ENCODE results near the gene HTRA3.
"Not testable (repeated sequence)": the region's sequence is repeated elsewhere in the genome, so short reads cannot be mapped to it uniquely, and the experiment has no call there.

HTRA3 gene

DNA sequence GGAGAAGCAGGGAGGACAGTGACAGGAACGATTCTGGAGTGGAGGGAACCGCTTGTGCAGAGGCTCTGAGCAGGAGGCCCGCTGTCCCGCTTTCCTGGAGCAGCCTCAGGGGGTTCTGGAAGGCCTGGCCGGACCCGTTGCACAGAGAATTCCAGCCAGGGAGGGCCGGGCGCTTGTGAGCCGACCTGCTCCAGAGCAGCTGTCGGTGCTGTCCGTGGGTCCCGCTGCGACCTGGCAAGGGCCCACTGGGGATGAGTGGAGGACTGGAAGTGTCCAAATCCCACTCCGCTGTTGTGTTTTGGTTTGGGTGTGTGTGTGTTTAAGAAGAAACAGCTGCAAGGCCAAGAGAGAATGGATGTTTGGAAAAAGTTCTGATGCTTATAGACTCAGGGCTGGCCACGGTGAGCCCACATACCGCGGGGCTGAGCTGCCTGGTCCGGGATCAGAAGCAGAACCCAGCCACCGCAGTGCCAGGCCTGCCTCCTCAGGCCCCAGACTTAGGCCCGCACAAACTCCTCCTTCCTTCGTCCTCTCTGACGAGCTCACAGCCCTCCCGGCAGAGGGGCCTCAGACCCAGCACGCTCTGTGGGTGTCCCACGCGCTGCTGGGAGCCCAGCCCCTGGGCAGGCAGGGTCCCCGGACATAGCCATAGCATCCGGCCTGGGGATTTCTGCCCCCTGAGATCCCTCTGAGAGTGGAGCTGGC is 73.9 kb downstream of the HTRA3 start:
- no peak for DNase-seq (ENCODE audit: low spot score)

DNA sequence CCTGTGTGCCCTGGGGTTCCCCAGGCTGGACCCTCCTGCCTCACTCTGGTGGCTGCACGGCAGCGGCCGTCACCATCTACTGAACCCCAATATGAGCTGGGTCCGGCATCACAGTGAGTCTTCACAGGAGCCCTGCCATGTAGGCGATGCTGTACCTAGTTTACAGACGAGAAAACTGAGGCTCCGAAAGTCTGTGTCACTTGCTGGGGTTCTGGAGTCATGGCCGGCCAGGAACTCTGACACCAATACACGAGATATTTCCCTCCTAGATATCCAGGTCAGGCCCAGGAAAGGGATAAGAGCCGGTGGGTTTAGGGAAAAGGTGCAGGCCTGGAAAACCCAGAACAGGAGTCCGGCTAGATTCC is 74.4 kb downstream of the HTRA3 start:
- no peak for DNase-seq (ENCODE audit: low spot score)

GRCh38 chr4:8344377-8344776 is 74.8 kb downstream of the HTRA3 start:
- DNase-seq (ENCODE audit: low spot score) = no peak

- no peak for DNase-seq (ENCODE audit: low spot score)
Observed at GRCh38 chr4:8345053-8345945, 75.7 kb downstream of the HTRA3 start.

DNA sequence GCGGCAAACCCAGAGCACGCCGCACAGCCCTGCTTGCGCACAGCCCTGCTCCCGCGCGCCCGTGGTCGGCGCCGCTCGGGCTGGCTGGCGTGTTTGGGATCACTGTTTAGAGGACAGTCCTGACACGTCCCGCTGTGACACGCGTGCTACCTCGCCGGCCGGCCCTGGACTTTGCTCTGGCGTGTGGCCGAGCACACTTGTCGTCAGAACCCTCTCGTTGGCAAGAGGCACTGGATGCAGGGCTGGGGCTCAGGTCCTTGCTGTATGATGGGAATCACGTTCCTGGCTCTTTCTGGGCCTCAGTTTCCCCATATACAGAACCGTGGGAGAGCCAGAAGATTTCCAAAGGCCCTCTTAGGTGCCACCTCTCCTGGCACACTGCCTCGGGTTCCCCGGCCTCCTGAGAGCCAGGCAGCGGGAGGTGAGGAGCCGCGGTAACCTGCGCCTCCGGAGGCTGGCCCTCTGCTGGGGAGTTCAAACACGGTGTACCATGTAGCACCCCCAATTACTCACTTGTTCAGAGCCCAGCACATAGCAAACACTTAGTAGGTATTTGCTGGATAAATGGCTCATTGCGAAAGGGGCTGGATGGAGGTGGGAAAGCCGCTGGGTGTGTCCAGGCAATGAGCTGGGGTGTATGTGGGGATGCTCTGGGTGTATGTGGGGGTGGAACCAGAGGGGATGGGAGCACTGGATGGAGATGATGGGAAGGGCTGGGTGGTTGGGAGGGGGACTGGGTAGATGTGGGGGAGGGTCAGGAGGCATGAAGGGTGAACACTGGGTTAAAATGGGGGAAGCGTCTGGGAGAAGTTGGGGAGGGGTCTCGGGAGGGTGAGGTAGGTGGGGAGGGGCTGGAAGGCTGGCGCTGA is 76.6 kb downstream of the HTRA3 start:
- DNase-seq (ENCODE audit: low spot score) = no peak

GRCh38 chr4:8346838-8347605 is 77.5 kb downstream of the HTRA3 start:
- no peak for DNase-seq (ENCODE audit: low spot score)

DNA sequence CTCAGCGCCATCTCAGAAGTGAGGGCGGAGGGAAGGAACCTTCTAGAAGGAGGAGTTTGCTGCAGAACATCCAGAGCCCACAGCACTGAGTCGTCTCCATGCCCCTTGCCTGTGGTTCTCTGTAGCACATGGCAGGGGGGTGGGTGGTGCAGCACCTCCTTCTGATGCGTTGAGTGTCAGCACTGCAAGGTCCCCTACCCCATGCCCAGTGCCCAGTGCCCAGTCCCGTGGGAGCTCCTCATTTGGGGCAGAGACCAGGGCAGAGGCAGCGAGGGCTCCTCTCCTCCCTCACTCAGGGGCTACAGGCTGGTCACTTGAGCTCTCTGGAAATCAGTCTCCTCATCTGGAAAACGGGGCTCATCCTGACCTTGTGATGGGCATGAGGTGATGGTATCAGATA is 78.1 kb downstream of the HTRA3 start:
- no peak for DNase-seq (ENCODE audit: low spot score)

- no peak for DNase-seq (ENCODE audit: low spot score)
Observed at GRCh38 chr4:8348071-8348470, 78.5 kb downstream of the HTRA3 start.

DNA sequence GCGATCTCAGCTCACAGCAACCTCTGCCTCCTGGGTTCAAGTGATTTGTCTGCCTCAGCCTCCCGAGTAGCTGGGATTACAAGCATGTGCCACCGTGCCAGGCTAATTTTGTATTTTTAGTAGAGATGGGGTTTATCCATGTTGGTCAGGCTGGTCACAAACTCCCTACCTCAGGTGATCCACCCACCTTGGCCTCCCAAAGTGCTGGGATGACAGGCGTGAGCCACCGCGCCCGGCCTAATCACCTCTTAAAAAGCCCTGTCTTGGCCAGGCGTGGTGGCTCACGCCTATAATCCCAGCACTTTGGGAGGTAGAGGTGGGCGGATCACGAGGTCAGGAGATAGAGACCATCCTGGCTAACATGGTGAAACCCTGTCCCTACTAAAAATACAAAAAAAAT is 79.7 kb downstream of the HTRA3 start:
- DNase-seq (ENCODE audit: low spot score) = not testable (repeated sequence)

- DNase-seq (ENCODE audit: low spot score) = no peak
Observed at GRCh38 chr4:8349664-8350236, 80.2 kb downstream of the HTRA3 start.

- no peak for DNase-seq (ENCODE audit: low spot score)
Observed at GRCh38 chr4:8350352-8350751, 80.8 kb downstream of the HTRA3 start.

- DNase-seq (ENCODE audit: low spot score) = no peak
Observed at GRCh38 chr4:8350841-8351461, 81.4 kb downstream of the HTRA3 start.

- peak; percentile 19 for DNase-seq (ENCODE audit: low spot score)
Observed at GRCh38 chr4:8351931-8352367, 82.4 kb downstream of the HTRA3 start.

GRCh38 chr4:8352368-8353157 is 83.0 kb downstream of the HTRA3 start:
- DNase-seq (ENCODE audit: low spot score) = no peak

GRCh38 chr4:8353158-8353669 is 83.7 kb downstream of the HTRA3 start:
- no peak for DNase-seq (ENCODE audit: low spot score)

- DNase-seq (ENCODE audit: low spot score) = peak; percentile 59
Observed at GRCh38 chr4:8353912-8354453, 84.4 kb downstream of the HTRA3 start.

DNA sequence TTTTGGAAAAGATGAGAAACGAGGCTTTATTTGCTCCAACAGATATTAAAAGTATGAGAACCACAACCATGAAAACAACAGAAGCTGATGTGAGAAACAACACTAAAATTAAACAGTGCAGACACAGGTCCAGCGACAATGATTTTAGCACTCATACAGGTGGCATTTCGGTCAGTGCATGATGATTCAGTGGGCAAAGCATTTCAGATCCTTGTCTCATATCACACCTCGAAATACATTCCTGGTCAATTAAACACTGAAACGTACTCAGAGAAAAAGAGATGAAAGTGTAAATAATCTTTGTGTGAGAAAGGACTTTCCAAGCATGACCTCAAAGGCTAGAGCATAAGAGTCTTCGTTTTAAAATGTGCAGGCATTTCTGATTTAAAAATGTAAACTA is 85.8 kb downstream of the HTRA3 start:
- no peak for DNase-seq (ENCODE audit: low spot score)

DNA sequence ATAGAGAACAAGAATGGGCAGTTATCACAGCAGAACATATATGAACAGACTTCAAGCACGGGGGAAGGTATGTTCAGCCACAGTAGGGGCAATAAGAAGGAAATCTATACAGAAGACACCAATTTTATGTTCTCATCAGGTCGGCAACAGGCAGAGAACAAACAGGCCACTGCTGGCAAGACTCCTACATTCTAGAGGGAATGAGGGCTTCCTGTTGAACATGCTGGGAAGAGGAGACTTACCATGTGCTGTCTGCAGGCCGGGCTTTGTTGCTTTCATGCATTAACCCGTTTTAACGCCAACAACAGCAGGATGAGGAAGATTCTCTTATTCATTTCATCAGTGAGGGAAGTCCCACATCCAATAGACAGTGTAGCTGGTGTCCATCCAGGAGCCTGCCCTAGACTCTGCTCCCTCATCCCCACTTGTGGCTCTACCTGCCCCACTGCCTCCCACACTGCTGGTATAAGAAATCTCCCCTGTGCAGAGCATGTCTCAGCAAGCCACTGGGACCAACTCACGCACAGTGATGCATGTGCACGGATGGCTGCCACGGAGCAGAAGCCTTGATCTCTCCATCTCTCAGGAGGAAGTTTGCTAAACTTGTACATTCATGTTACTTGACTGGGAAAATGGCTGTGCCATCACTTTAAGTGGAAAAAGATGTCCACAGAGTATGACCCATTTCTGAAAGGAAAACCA is 86.5 kb downstream of the HTRA3 start:
- DNase-seq (ENCODE audit: low spot score) = peak; percentile 35

Measured in AG08395 (cell line).